Sigmoid colon (tissue), 4 donors: ENCODE results near the gene RBBP8NL.

Experiments
- POLR2A ChIP-seq, 2 donors: fragments of 450-650 bp; IDR thresholded peaks; one replicate each; pipeline ENCODE4 v1.6.1; 2016; ENCODE audit warnings: antibody characterized with exemption in 2 of 2, mild to moderate bottlenecking in 2 of 2, moderate library complexity in 2 of 2
- POLR2AphosphoS5 ChIP-seq, 4 donors: sonication (generic); formaldehyde crosslinking; IDR thresholded peaks; one replicate each; pipeline ENCODE4 v1.6.1; 2017; ENCODE audit warnings: antibody characterized with exemption in 4 of 4
- TF ChIP-seq, protein P1 (sequence below), 4 experiments: fragments of 450-650 bp in 3 of 4; fragments of 200-600 bp in 1 of 4; IDR thresholded peaks; one replicate each; pipeline ENCODE4 v1.5.1; 2016 to 2019; ENCODE audit warnings: antibody characterized with exemption in 4 of 4, mild to moderate bottlenecking in 3 of 4, moderate library complexity in 2 of 4

DNA sequence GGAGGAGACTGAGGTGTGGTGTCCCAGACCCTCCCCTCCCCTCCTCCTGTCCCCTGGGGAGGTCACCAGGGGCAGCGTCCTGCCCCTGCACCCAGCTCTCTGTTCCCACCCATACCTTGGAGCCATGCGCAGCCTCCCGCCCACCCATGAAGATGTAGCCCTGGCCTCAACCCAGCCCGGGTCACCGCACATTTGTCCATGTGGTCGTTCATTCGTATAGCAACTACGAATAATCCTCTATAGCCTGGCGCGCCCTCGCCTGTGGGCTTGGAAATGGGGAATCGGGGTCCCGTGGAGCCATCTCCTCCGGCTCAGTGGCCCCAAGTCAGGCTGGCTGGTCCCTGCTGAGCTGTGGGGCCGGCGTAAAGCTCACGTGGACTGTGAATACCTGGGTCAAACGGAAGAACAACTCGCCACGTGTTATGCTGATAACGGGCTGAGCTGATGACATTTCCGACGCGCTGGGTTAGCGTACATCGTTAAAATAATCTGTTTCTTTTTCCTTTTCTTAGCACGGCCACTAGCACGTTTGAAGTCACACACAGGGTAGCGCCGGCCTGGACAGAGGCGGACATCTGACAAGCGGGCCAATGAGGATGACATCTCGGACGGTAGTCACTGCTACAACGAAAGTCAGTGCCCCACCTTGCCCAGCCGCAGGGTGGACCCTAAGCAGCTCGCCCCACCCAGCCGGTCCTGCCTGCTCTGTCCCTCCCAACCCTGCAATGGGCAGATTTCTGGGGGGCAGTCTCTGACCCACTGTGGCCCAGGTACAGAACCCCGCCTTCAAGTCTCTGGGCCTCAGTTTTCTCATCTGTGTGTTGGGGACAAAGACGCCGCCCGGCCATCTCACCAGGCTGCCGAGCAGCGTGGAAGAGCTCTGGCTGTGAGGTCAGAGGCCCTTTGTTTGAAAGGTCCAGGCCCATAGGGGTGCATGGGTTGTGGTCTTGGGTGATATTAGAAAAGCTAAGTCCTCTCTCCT is 19.8 kb upstream of the RBBP8NL start:
- TF ChIP-seq, protein P1, sequence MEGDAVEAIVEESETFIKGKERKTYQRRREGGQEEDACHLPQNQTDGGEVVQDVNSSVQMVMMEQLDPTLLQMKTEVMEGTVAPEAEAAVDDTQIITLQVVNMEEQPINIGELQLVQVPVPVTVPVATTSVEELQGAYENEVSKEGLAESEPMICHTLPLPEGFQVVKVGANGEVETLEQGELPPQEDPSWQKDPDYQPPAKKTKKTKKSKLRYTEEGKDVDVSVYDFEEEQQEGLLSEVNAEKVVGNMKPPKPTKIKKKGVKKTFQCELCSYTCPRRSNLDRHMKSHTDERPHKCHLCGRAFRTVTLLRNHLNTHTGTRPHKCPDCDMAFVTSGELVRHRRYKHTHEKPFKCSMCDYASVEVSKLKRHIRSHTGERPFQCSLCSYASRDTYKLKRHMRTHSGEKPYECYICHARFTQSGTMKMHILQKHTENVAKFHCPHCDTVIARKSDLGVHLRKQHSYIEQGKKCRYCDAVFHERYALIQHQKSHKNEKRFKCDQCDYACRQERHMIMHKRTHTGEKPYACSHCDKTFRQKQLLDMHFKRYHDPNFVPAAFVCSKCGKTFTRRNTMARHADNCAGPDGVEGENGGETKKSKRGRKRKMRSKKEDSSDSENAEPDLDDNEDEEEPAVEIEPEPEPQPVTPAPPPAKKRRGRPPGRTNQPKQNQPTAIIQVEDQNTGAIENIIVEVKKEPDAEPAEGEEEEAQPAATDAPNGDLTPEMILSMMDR (IDR thresholded peaks at IDR 0.05), result no peak
- TF ChIP-seq POLR2AphosphoS5 (IDR thresholded peaks at IDR 0.05) (no peak), POLR2A (IDR thresholded peaks at IDR 0.05) (no peak)
